Astrocyte of the spinal cord (primary cell): Measurements from ENCODE around the gene PRC1.
A peak's percentile ranks its signal among the peaks of the same experiment; 100 is the strongest.

Experiments used
- DNase-seq: peaks from one replicate; pipeline ENCODE4 v3.0.0; 2011; ENCODE audit warnings: low read depth, low spot score
- H3K4me3 ChIP-seq: 2 replicates; pipeline ENCODE4 v1.5.1; 2011; ENCODE audit warnings: low read depth, mild to moderate bottlenecking, low read length, moderate library complexity
- in situ Hi-C: cut with HindIII; loops from 2 replicates; pipeline ENCODE4 v1.10.0; 2017; ENCODE audit warnings: low sequenced_read_pairs
- TF ChIP-seq, protein P1 (sequence below): IDR thresholded peaks from 2 replicates; pipeline ENCODE4 v1.5.1; 2012; ENCODE audit warnings: low read depth, mild to moderate bottlenecking, low read length, inconsistent platforms

PRC1 gene

DNA sequence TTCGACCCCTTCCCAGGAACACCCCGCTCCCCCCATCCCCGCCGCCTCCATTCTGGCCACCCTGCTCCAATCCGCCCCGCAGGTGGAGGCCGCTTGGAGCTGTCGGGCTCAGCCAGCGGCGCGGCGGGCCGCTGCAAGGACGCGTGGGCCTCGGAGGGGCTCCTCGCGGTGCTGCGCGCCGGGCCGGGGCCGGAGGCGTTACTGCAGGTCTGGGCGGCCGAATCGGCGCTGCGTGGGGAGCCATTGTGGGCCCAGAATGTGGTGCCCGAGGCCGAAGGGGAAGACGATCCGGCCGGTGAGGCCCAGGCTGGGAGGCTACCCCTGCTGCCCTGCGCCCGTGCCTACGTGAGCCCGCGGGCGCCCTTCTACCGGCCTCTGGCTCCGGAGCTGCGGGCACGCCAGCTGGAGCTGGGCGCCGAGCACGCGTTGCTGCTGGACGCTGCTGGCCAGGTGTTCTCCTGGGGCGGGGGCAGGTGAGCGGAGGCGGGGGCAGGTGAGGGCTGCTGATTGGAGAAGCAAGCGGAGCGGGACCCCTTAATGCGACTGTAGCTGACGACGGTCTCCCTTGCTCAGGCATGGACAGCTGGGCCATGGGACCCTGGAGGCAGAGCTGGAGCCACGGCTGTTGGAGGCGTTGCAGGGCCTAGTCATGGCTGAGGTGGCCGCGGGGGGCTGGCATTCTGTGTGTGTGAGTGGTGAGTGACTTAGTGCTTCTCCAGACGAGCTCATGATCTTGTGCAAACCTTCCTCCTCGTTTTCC is 37.1 kb downstream of the PRC1 start:
- in situ Hi-C loops: no loop called here
- TF ChIP-seq, protein P1, sequence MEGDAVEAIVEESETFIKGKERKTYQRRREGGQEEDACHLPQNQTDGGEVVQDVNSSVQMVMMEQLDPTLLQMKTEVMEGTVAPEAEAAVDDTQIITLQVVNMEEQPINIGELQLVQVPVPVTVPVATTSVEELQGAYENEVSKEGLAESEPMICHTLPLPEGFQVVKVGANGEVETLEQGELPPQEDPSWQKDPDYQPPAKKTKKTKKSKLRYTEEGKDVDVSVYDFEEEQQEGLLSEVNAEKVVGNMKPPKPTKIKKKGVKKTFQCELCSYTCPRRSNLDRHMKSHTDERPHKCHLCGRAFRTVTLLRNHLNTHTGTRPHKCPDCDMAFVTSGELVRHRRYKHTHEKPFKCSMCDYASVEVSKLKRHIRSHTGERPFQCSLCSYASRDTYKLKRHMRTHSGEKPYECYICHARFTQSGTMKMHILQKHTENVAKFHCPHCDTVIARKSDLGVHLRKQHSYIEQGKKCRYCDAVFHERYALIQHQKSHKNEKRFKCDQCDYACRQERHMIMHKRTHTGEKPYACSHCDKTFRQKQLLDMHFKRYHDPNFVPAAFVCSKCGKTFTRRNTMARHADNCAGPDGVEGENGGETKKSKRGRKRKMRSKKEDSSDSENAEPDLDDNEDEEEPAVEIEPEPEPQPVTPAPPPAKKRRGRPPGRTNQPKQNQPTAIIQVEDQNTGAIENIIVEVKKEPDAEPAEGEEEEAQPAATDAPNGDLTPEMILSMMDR: no peak
- DNase-seq: peak; percentile 41
- peak overlapping the region; percentile 56 for H3K4me3 ChIP-seq

DNA sequence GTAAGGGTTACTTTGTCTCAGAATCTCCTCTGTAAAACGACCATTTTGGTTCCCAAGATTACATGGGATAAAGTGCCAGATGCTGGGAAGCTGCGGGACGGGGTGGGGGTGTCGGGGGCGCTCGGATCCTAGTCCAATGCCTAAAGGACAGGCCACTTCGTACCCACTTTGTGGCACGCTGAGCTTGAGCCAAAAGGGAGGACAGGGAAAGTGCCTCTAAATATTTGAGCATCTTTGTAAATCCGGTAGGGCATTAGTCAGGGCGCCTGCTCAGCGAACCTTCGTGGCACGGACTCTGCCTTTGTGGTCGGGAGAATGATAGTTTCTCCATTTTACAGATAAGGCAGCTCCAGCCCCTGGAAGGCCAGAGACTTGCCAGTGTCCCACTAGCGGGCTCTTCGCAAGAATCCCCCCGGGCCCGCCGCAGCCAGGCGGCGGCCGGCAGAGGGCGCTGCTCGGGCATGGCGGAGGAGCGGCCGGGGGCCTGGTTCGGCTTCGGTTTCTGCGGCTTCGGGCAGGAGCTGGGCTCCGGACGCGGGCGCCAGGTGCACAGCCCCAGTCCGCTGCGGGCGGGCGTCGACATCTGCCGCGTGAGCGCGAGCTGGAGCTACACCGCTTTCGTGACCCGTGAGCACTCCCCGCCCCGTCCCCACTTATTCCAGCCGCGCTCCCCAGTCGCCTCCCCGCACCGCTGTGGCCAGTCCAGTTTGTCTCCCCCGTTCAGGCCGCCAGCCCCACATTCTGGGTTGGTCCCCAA is 37.9 kb downstream of the PRC1 start:
- TF ChIP-seq, protein P1: peak; percentile 85
- peak overlapping the region; percentile 87 for H3K4me3 ChIP-seq
- peak; percentile 75 for DNase-seq
- in situ Hi-C loops: no loop called here

DNA sequence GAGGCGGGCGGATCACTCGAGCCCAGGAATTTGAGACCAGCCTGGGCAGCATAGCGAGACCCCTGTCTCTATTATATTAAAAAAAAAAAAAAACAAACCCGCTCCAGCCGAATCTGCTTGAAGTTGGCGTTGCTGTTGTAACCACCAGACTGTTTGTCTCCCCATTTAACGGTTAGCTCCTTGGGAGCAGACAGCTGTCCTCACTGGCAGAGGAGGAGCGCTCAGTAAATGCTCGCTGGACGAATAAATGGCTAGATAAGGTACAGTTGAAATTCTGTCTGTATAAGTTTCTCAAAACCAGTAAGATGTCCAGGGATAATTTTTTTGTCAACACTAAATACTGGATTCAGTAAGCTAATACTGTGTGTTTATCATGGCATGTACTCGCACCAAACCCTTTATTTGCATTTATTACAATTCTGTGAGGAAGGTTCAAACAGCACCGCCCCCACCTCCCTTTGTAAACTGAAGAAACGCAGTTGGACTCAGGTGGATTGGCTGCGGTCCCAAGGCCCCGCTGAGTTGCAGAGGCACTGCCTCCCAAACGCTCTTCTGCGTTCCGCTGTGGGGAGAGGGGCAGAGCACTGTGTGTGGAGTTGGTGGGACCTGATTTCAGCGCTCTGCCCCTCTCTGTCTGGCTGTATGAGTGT is 38.6 kb downstream of the PRC1 start:
- TF ChIP-seq, protein P1: no peak
- H3K4me3 ChIP-seq: peak overlapping the region; percentile 87
- DNase-seq: no peak
- in situ Hi-C loops: no loop called here

DNA sequence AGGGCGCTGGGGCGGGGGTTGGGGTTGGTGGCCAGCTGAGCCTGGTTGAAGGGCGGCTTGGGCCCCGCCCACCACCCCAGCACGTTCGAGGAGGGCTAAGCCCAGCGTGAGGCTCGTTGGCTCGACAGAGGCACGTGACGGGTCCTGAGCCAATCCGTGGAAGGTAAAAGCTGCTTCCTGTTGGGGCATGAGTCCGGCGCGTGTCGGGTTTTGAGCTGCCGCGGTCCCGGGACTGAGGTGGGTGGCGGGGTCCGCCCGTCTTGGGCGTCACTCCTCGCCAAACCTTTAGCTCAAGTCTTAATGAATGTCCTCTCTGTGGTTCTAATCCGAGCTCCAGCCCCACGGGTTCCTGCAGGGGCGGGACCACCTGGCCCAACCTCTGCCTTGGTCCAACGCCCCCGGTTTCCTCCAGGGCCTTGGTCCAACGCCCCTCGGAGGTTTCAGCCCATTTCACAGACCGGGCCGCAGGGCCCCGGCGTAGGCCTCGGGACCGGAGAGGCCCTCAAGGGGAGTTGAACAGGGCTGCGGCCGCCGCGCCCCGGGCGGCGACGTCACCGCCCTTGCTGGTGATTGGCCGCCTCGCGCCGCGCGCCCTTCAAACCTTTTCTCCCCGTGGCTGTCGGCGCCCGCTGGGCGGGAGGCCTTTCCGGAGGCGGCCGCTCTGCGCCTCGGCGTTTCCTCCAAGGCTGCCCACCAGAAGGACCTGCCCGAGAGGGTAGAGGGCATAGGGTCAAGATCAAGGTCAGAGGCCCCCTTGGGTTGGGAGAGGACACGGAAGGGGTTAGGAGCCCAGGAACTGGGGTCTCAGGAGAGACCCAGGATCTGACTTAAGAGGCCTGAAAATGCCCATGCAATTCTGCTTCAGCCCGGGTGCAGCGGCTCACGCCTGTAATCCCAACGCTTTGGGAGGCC is 39.4 kb downstream of the PRC1 start, which contains the start of gene RCCD1:
TSS of gene RCCD1 (plus strand) at position 173 of the 912 bp plus-strand sequence. CDS start 1,851 bp downstream, outside the sequence.
- TF ChIP-seq, protein P1: no peak
- peak within 1 kb of the TSS; percentile 87 for H3K4me3 ChIP-seq
- in situ Hi-C loops: no loop called here
- DNase-seq: peak; percentile 94

DNA sequence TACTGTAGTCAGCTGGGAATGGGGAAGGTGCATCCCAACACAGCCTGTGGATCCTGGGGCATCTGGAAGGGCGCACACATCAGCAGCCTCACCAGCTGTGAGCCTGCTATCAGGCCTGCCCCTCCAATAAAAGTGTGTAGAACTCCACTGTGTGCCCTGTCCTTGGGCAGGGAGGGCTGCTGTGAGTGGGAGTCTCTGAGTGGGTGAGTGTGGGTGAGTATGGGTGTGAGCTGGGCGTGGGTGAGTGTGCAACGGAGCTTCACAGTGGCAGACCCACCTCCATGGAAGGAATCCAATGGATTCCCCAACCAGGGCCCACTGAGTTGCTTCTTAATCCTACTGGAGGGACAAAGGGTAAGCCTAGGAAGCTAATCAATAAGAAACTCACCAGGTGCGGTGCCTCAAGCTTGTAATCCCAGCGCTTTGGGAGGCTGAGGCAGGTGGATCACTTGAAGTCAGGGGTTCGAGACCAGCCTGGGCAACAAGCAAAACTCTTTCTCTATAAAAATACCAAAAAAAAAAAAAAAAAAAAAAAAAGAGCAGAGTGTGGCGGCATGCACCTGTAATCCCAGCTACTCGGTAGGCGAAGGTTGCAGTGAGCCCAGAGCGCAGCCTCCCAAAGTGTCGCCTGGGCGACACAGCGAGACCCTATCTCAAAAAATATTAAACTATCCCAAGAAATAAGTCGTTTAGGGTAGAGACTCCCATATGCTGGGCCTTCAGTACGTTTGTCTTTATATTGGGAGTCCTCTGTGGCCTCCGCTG is 40.2 kb downstream of the PRC1 start:
- in situ Hi-C loops: no loop called here
- TF ChIP-seq, protein P1: no peak
- no peak for DNase-seq
- no peak overlapping the region for H3K4me3 ChIP-seq
